ENCODE data around the gene CAVIN2.

Gene CAVIN2

GRCh38 chr2:191846515-191847476 lies at the start of gene CAVIN2:
Gene CAVIN2, minus strand, starts transcription at chr2:191847088. Its CDS starts 163 bp downstream, at chr2:191846925.
- no peak for DNase-seq

GRCh38 chr2:191895743-191896142 lies 48.9 kb upstream of the CAVIN2 start:
- no peak for DNase-seq

GRCh38 chr2:191895195-191895594 lies 48.3 kb upstream of the CAVIN2 start:
- DNase-seq: no peak

- no peak for DNase-seq
These were observed 47.8 kb upstream of the CAVIN2 start for GRCh38 chr2:191894681-191895147.

GRCh38 chr2:191892391-191892790 lies 45.5 kb upstream of the CAVIN2 start:
- DNase-seq: no peak

GRCh38 chr2:191891656-191892055 lies 44.8 kb upstream of the CAVIN2 start:
- no peak for DNase-seq

GRCh38 chr2:191889931-191890330 lies 43.0 kb upstream of the CAVIN2 start:
- no peak for DNase-seq

- no peak for DNase-seq
These were observed 41.7 kb upstream of the CAVIN2 start for GRCh38 chr2:191888400-191889166.

GRCh38 chr2:191885650-191886049 lies 38.8 kb upstream of the CAVIN2 start:
- no peak for DNase-seq

- DNase-seq: no peak
These were observed 38.2 kb upstream of the CAVIN2 start for GRCh38 chr2:191885098-191885497.

- DNase-seq: no peak
These were observed 35.3 kb upstream of the CAVIN2 start for GRCh38 chr2:191881982-191882816.

- no peak for DNase-seq
These were observed 31.8 kb upstream of the CAVIN2 start for GRCh38 chr2:191878548-191879279.

- DNase-seq: no peak
These were observed 31.0 kb upstream of the CAVIN2 start for GRCh38 chr2:191877875-191878274.

GRCh38 chr2:191875859-191876258 lies 29.0 kb upstream of the CAVIN2 start:
- no peak for DNase-seq

GRCh38 chr2:191870744-191871143 lies 23.9 kb upstream of the CAVIN2 start:
- DNase-seq: no peak

- DNase-seq: peak in 1 of 14 donors; percentile 14
These were observed 22.9 kb upstream of the CAVIN2 start for GRCh38 chr2:191869781-191870180.

- peak in 7 of 14 donors; percentile 16 to 29 (median 18) for DNase-seq
These were observed 22.3 kb upstream of the CAVIN2 start for GRCh38 chr2:191869178-191869577.

- DNase-seq: no peak
These were observed 20.6 kb upstream of the CAVIN2 start for GRCh38 chr2:191867507-191867847.

- no peak for DNase-seq
These were observed 20.0 kb upstream of the CAVIN2 start for GRCh38 chr2:191866675-191867506.

- DNase-seq: no peak
These were observed 19.3 kb upstream of the CAVIN2 start for GRCh38 chr2:191866195-191866594.
